SIG-M5 treated with dmso at 0.1 percent for 504 hours (cell line): ENCODE results near the gene CRTC1.
"Not testable (repeated sequence)": the region's sequence is repeated elsewhere in the genome, so short reads cannot be mapped to it uniquely, and the experiment has no call there.

Experiments used
- DNase-seq: peaks from one replicate; lab custom pipeline; 2025; ENCODE audit not compliant: unreplicated experiment; lab: John Stamatoyannopoulos, UW

CRTC1 gene

DNA sequence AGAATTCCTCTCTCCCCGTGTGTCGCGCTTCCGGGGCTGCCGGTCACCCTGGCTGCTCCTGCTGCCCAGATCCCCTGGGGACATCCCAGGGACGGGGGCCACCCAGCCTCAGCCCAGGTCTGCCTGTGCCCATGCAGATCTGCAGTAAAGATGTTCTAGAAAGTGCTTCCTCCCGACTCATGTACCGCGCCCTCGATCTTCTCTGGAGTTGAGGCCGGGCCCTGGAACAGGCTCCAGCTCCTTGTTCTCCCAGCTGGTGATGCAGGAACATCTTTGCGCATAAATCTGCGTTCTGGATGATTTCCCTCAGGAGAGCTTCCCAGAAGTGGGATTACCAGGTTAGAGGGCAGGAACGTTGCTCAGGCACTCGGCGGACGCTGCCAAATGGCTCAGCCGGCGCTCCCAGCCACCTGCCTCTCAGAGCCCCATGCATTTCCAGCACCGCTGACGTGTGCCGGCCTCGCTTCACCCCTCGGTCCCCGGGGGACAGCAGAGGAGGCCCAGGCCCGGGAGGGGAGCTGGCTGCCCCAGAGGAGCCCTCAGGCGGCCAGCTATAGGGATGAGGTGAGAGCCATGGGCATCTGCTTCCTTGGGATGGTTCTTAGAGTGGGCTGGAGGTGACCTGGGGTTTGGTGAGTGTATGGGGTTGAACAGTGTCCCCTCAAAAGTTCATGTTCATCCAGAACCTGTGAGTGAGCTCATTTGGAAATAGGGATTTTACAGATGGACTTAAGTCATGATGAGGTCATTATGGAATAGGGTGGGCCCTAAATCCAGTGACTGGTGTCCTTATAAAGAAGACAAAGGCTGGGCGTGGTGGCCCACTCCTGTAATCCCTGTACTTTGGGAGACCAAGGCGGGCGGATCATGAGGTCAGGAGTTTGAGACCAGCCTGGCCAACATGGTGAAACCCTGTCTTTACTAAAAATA, 42.6 kb downstream of the CRTC1 start:
- DNase-seq, result no peak

DNA sequence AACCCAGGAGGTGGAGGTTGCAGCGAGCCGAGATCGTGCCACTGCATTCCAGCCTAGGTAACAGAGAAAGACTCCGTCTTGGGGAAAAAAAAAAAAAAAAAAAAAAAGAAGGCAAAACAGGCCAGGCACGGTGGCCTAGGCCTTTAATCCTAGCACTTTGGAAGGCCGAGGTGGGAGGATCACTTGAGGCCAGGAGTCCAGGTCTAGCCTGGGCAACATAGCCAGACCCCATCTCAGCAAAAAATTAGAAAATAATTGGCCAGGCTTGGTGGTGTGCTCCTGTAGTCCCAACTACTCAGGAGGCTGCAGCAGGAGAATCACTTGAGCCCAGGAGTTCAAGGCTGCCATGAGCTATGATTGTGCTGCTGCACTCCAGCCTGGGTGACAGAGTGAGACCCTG, 43.4 kb downstream of the CRTC1 start:
- DNase-seq, result no peak

DNA sequence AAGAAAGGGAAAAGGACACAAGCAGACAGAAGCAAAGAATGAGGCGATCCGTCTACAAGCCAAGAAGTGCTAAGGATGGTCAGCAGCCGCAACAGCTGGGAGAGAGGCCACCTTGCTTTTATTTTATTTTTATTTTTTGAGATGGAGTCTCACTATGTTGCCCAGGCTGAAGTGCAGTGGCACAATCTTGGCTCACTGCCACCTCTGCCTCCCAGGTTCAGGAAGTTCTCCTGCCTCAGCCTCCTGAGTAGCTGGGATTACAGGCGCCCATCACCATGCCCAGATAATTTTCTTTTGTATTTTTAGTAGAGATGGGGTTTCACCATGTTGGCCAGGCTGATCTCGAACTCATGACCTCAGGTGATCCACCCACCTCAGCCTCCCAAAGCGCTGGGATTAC, 44.1 kb downstream of the CRTC1 start:
- not testable (repeated sequence) for DNase-seq

DNA sequence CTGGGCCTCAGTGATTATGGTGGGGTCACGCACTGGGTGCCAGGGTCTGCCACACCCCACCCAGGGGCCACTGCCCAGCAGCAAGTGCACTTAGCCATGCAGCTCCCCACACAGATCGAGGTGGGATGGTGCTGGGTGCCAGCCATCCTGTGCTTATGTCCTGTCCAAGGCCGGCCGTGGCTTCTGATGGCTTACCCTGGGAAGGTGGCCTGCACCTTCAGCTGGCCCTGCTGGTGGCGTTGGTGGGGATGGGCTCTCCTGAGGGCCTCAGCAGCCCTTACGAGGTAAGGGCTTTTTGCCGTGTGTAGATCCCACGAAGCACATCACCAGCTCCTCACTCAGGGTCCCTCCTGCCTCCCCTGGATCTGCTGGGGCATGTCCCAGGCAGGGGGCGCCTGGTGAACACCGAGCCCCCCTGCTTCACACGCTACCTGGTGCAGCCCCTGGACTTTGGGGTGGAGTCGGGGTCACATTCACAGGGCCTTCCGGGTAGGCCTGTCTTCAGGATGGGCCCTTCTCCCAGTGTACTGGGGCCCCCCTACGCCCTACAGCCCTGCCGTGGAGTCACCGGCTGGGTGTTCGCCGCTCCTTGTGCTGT, 46.6 kb downstream of the CRTC1 start:
- DNase-seq, result no peak

DNA sequence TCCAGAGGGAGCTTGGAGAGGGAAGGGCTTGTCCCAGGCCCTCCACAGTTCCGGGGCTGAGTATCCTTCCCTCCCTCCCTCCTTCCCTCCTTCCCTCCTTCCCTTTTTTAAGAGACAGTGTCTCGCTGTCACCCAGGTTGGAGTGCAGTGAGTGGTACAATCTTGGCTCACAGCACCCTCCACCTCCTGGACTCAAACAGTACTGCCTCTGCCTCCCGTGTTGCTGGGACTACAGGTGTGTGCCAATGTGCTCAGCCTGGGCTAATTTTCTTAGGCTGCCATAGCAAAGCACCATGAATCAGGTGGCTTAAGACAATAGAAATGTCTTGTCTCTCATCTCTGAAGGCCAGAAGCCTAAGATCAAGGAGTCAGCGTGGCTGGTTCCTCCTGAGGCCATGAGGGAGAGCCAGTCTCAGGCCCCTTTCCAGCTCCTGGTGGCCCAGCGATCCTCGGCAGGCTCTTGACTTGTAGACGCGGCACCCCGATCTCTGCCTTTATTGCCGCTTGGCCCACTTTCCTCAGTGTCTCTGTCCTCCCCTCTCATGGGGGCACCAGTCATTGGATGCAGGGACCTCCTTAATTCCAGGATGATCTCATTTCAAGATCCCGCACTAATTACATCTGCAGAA, 47.5 kb downstream of the CRTC1 start:
- no peak for DNase-seq

DNA sequence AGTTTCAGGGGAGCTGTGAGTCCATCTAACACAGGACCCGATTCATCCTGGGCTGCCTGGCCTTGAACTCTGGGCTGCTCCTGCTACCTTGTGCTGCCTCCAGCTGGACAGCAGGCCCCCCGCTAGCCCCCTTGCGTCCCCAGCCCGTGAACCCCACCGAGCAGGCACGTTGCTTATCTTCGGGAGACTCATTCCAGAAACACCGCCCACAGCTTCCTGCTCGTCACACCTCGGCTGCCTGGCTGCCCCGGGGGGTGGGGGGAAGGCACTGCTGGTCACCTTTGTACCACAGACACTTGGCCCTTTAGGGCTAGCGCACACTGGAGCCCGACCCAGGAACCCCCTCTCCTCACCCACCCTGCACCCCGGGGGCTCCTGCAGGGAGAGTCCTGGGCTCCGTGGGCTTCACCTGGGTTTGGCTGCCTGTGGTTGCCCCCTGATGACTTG, 48.1 kb downstream of the CRTC1 start:
- no peak for DNase-seq

DNA sequence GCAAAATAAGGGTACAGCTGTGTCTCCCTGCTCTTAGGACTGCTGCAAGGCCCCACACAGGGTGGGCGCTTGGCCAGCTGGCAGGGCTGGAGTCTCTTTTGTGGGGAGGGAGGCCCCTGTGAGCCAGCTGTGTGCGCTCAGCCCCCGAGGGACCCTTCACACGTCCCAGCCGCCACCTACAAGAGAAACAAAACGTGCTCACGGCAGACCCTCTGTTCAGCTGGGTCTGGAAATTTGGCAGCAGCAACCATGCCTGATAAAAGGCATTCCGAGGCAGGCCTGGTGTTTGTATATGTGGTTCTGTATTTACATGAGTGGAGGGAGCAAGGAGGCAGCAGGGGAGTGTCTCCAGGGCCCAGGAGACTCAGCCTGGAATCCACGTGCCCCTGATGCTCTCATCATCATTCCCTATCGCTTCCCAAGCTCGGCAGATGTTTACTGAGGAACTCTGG, 49.7 kb downstream of the CRTC1 start:
- DNase-seq, result no peak

DNA sequence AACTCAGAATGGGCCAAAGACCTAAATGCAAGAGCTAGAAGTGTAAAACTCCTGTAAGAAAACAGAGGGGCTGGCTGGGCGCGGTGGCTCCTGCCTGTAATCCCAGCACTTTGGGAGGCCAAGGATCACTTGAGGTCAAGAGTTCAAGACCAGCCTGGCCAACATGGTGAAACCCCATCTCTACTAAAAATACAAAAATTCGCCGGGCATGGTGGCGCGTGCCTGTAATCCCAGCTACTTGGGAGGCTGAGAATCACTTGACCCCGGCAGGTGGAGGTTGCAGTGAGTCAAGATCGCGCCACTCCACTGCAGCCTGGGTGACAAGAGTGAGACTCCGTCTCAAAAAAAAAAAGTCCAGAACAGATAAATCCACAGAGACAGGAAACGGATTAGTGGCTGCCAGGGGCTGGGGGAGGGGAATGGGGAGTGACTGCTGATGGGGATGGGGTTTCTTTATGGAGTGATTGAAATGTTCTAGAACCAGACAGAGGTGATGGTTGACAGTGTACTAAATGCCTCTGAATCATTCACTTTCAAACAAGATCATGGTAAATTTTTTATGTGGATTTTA, 50.4 kb downstream of the CRTC1 start:
- not testable (repeated sequence) for DNase-seq

DNA sequence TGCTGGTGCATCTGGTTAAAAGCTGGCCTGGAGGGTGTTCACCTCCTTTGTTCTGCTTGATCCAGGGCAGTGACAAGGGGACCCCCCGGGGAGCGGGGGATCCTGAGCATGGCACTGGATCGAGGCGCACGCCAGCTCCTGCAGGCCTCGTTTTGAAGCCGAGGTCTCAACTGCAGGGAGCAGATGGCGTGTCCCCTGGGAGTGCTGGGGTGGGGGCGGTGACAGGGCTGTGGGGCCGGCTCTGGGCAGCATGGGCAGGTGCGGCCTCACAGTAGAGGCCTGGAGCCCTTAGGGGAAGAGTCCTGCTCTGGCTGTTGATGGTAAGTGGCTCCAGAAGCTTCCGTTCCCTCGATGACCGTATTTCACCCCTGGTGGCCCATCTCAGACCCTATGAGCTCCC, 51.8 kb downstream of the CRTC1 start:
- DNase-seq, result no peak

DNA sequence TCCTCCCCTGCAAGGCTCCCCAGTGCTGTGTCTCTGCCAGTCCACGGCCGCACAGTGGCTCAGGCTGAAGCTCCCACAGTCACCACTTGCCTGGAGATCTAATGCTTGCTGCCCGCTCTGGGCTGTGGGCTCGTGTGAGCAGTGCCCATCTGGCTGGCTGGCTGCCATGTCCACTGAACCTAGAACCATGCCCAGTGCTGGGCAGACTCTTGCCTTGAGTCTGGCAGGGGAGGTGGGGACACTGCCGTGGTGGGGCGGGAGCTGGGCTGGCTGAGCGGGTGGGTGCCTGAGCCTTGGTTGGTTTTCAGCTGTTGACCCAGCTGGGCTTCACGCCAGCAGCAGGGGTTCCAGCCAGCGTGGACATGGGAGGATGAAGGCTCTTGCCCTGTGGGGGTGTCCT, 52.3 kb downstream of the CRTC1 start:
- no peak for DNase-seq

DNA sequence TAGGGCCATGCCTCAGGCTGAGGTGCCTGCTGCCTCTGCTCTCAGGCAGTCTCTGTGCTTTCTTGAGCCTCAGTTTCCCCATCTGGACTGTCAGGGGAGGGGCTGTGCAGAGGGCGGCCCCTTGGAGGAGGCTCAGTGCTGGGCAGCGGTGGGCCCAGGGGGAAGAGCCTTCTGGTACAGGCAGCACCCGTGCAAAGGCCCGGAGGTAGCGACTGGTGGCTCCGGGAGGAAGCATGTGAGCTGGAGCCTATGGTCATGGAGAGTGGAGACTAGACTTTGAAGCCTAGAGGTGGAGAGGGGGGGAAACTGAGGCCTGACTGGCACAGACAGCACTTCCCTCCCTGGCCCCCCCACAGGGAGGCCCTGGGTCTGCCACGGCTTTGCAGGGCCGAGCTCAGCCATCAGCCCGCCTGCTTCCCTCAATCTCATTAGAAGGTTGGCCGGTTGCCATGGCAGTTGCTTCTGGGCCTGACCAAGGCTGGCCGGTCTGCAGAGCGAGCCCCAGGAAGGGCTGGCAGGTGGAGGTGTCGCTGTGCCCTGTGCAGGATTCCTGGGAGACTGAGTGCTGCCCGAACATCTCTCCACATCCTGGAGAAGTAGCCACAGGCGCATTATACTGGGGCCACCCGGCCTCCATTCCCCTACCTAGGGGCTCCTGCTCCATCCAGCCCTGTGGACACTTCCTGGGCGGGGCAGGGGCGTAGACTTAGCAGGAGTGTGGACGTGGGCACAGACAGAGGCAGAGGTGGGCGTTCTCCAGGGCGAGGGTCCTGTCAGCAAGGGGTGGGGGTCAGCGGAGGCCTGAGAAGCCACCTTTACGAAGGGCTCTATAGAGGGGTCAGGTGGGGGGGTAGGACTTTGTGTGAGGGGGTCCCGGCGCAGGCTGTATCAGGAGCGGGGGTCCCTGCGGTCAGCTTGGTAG, 53.2 kb downstream of the CRTC1 start:
- no peak for DNase-seq

DNA sequence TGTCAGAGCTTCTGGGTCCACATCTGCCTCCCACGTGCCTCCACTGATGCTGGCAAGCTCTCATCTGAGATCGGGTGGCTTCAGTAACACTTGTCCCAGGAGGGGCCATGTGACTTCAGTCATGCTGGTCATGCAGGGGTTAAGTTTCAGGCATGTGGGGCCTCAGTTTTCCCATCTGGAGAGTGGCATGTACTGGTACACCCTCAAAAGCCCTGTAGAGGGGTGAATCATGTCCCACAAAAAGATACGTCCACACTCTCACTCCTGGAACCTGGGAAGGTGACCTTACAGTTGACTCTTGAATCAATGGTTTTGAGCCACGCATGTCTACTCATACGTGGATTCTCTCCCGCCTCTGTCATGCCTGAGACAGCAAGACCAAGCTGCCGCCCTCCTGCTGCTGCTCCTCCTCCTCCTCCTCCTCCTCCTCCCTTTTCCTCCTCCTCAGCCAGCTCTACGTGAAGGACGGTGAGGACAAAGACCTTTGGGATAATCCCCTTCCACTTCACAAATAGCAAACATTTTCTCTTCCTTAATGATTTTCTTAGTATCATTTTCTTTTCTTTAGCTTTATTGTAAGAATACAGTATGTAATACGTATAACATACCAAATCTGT, 54.0 kb downstream of the CRTC1 start:
- DNase-seq, result no peak

DNA sequence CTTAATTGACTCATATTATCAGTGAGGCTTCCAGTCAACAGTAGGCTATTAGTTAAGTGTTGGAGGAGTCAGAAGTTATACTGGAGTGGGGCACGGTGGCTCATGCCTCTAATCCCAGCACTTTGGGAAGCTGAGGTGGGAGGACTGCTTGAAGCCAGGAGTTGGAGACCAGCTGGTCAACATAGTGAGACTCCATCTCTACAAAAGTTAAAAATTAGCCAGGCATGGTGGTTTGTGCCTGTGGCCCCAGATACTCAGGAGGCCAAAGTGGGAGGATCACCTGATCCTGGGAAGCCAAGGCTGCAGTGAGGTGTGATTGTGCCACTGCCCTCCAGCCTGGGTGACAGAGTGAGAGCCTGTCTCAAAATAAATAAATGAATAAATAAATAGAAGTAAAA, 54.5 kb downstream of the CRTC1 start:
- no peak for DNase-seq

DNA sequence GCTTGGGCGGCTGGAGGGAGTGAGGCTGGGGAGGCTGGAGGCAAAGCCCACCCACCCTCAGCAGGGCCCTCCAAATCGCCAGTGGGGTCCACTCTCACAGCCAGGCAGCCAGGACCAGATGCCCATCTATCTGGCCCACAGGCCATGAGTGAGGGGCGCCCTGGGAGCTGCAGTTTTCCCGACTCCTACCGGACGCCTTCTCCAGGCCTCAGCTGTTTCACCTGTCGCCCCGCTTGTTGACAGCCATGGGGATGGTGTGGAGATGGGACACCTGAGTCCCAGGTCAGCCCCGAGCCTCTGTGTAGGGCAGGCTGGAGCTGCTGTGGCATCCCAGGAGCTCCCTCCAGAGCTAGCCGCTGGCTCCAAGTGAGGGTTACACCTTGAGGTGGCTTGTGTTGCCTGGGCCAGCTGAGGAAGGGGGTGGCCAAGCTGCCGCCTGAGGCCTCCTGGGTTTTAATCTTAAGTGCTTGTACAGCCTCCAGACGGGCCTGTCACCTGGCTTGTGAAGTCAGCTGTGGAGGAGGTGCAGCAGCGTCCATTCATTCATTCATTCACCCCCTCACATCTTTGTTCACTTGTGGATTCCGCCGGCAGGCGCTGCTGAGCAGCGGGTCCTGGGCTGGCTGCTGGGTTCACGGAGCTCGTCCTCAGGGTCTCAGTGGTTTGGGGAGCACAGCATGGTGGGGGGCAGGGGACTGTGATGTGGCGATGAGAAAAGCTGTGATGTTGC, 55.6 kb downstream of the CRTC1 start:
- no peak for DNase-seq

DNA sequence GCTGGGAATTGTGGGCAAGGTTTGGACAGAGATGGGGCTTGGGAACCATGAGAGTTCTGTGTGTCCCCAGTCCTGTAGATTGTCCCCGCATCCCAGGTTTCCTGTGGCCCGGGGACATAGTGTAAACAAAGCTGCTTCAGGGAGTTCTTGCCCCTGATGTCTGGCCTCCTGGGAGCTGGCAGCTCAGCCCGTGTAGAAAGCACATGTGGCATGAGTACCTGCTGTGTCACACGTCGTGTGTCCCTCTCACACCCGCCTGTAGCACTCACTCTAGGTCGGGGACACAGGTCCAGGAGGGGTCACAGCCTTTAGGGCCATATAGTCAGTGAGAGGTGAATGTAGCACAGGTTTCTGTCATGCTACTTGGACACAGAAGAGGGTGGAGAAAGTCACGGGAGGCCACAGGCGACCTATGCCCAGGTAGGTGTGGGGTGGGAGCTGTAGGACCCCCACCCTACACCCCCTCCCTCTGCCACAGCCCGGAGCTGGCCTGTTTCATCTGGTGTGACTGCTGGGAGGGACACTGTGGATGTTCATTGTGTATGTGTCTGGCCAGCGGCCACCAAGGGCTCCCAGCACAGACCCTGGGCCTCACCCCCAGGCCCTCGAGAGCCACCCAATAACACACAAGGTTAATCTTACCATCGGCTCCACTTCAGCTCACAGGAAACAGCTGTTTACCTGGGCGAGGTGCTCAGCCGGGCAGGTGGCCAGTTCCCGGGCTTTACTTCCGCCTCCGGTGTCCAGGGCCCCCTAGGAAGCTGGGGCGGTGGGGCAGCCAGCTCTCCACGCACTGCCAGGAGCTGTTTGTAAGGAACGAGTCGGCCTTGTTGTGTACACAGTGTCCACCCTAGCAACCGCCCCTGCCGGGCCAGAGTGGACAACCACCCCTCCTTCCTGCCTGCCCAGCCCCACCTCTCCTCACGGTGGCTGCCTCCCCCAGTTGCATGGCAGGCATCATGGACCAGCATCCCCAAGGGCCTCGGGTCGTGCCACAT, 57.9 kb downstream of the CRTC1 start:
- no peak for DNase-seq

DNA sequence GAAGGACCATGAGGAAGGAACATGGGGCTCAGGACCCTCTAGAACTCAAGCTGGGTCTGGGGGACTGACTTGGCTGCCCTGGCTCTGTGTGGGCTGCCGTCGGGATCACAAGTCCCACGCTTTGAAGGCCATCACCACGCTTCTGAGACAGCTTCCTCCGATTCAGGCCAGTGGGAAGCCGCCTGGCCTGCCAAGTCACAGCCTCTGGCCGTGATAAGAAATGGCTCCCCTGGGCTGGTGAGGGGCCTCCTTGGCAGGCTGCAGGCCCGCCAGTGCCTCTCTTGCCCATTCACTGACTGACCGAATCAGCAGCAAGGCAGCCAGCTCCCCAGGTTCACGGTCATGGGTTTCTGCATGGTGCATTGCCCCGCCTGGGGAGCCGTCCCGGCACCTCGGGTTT, 58.8 kb downstream of the CRTC1 start:
- no peak for DNase-seq

DNA sequence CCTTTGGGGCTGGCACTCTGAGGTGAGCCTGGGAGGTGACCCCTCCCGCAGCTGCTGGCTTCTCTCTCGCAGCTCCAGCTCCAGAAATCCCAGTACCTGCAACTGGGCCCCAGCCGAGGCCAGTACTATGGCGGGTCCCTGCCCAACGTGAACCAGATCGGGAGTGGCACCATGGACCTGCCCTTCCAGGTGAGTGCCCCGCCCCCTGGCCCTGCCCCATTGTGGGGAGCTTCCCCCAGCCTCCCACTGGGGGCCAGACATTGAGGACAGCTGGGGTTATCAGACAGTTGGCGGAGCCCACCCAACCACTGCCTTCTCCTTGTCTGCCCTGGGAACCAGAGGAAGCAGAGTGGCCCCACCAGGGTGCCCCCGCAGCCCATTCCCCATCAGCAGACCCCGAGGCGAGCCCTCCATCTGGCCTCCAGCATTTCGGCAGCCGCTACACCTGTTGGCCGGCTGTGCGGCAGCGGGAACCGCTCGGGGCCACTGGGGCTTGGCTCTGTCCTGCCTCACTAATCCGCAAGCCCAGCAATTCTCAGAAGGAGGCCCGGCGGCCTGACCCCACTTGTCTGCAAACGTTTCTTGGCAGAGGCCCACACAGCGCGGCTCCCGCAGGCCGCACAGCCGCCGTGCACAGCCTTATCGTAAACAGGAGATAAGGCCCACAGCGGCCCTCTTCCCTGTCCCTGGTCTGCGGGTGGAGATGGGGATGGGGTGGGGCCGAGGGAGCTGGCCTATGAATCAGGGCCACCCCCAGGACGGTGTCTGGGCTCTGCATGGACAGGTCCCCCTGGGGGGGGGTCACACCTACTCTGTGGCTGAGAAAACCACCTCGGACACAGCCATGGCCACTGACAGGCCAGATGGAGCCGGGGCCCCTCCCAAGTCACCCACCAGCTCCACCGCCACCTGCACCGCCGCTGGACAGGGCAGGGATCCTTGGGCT, 59.6 kb downstream of the CRTC1 start:
- DNase-seq, result no peak
